SK-N-SH treated with all-trans-retinoic acid at 6 μM for 48 hours (cell line): ENCODE data around the gene TOMM20.

Experiments used
- ATAC-seq: fragments of 200-7000 bp; cut with Tn5 transposase; 3 replicates; pipeline ENCODE4 v1.9.1; 2020; ENCODE audit warnings: mild to moderate bottlenecking, moderate library complexity
- BACH2 ChIP-seq: fragments of 250-450 bp; sonication (Bioruptor Pico); IDR thresholded peaks from 2 replicates; pipeline ENCODE4 v1.9.0; 2021; ENCODE audit warnings: mild to moderate bottlenecking, borderline replicate concordance
- CSDC2 ChIP-seq: fragments of 250-450 bp; sonication (Bioruptor Pico); IDR thresholded peaks from 2 replicates; pipeline ENCODE4 v1.5.0; 2020; ENCODE audit warnings: mild to moderate bottlenecking, moderate library complexity
- ESRRG ChIP-seq: fragments of 250-450 bp; sonication (Bioruptor Pico); IDR thresholded peaks from 2 replicates; pipeline ENCODE4 v1.6.1; 2021; ENCODE audit warnings: mild to moderate bottlenecking
- GLIS3 ChIP-seq: fragments of 250-450 bp; sonication (Bioruptor Pico); IDR thresholded peaks from 2 replicates; pipeline ENCODE4 v1.5.0; 2020; ENCODE audit warnings: mild to moderate bottlenecking, moderate library complexity
- ISL1 ChIP-seq: fragments of 250-450 bp; sonication (Bioruptor Pico); IDR thresholded peaks from 2 replicates; pipeline ENCODE4 v2.1.2; 2022; ENCODE audit warnings: mild to moderate bottlenecking, moderate library complexity
- OSR1 ChIP-seq: fragments of 250-450 bp; sonication (Bioruptor Pico); IDR thresholded peaks from 2 replicates; pipeline ENCODE4 v1.8.0; 2022; ENCODE audit warnings: moderate library complexity, mild to moderate bottlenecking, inconsistent platforms
- POU6F1 ChIP-seq: fragments of 250-450 bp; sonication (Bioruptor Pico); IDR thresholded peaks from 2 replicates; pipeline ENCODE4 v1.8.0; 2021; ENCODE audit warnings: low read depth, mild to moderate bottlenecking, moderate library complexity, borderline replicate concordance
- PPARA ChIP-seq: fragments of 250-450 bp; sonication (Bioruptor Pico); IDR thresholded peaks from 2 replicates; pipeline ENCODE4 v1.5.0; 2020; ENCODE audit warnings: mild to moderate bottlenecking, borderline replicate concordance
- RARB ChIP-seq: fragments of 250-450 bp; sonication (Bioruptor Pico); IDR thresholded peaks from 2 replicates; pipeline ENCODE4 v1.8.0; 2021; ENCODE audit warnings: mild to moderate bottlenecking, moderate library complexity
- SNAI2 ChIP-seq: fragments of 250-450 bp; sonication (Bioruptor Pico); IDR thresholded peaks from 2 replicates; pipeline ENCODE4 v1.5.0; 2020; ENCODE audit warnings: mild to moderate bottlenecking, moderate library complexity
- TCF4 ChIP-seq: fragments of 250-450 bp; sonication (Bioruptor Pico); IDR thresholded peaks from 2 replicates; pipeline ENCODE4 v1.8.0; 2021; ENCODE audit warnings: mild to moderate bottlenecking, moderate library complexity, borderline replicate concordance
- TOX ChIP-seq: fragments of 250-450 bp; sonication (Bioruptor Pico); IDR thresholded peaks from 2 replicates; pipeline ENCODE4 v1.8.0; 2021; ENCODE audit warnings: mild to moderate bottlenecking, moderate library complexity, borderline replicate concordance
- ZC3H10 ChIP-seq: fragments of 250-450 bp; sonication (Bioruptor Pico); IDR thresholded peaks from 2 replicates; pipeline ENCODE4 v1.5.1; 2021; ENCODE audit warnings: mild to moderate bottlenecking, moderate library complexity
- ZFP3 ChIP-seq: fragments of 250-450 bp; sonication (Bioruptor Pico); IDR thresholded peaks from 2 replicates; pipeline ENCODE4 v1.5.0; 2020; ENCODE audit warnings: mild to moderate bottlenecking, moderate library complexity
- ZNF565 ChIP-seq: fragments of 450-650 bp; formaldehyde crosslinking; conservative IDR thresholded peaks from 2 replicates; pipeline ENCODE4 v1.5.0; 2020; ENCODE audit warnings: low read depth, mild to moderate bottlenecking, moderate library complexity
- ZNF70 ChIP-seq: fragments of 450-650 bp; formaldehyde crosslinking; IDR thresholded peaks from 2 replicates; pipeline ENCODE4 v1.5.0; 2020; ENCODE audit warnings: mild to moderate bottlenecking, moderate library complexity
- ZNF8 ChIP-seq: fragments of 450-650 bp; formaldehyde crosslinking; IDR thresholded peaks from 2 replicates; pipeline ENCODE4 v1.5.0; 2020; ENCODE audit warnings: mild to moderate bottlenecking, moderate library complexity
- TF ChIP-seq, protein P1 (sequence below): fragments of 250-450 bp; sonication (Bioruptor Pico); IDR thresholded peaks from 2 replicates; pipeline ENCODE4 v1.5.1; 2021; ENCODE audit warnings: mild to moderate bottlenecking, moderate library complexity
- TF ChIP-seq, protein P2 (sequence below): fragments of 250-450 bp; sonication (Bioruptor Pico); IDR thresholded peaks from 2 replicates; pipeline ENCODE4 v1.5.0; 2020; ENCODE audit warnings: mild to moderate bottlenecking, moderate library complexity
- TF ChIP-seq, protein P3 (sequence below): fragments of 250-450 bp; sonication (Bioruptor Pico); IDR thresholded peaks from 2 replicates; pipeline ENCODE4 v1.8.0; 2020; ENCODE audit warnings: mild to moderate bottlenecking, moderate library complexity, borderline replicate concordance

TOMM20 gene

DNA sequence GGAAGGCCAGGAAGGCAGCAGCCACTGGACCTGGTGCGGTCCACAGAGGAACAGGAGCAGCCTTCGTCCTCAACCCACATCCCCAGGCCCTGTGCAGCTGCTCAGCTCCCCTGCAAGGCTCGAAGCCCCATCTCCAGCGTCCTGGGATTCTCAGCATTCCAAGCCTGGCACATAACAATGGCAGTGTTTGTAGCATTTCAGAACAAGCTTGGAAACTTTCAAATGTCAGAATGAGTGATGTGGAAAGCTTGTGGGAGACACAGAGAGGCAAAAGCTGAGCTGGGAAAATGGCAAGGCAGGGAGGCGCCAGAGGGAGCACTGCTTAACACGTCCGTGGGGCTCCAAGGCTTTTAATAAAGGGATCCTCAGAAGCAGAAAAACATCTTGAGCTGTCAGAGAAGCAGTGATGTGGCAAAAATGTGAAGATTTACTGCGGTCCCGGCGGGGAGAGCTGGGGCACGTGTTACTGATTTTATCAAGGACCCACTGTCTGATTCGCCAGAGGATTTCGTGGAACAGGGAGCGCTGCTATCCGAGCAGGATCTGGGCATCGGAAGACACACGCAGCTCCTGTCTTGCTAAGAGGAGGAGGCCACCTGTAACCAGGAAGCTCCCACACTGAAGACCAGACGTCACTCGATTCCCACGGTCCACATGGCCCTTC lies 38.1 kb downstream of the TOMM20 start:
- ATAC-seq = peak; percentile 44
- TF ChIP-seq ISL1 (CRISPR knock-in tag) (no peak), ZNF8 (no peak), BACH2 (no peak), ESRRG (CRISPR knock-in tag) (no peak), ZC3H10 (CRISPR knock-in tag) (no peak), TOX (CRISPR knock-in tag) (no peak), GLIS3 (no peak), ZNF565 (CRISPR knock-in tag) (no peak)

GRCh38 chr1:235088907-235089306 lies 39.7 kb downstream of the TOMM20 start:
- ATAC-seq = no peak
- TF ChIP-seq, protein P1, sequence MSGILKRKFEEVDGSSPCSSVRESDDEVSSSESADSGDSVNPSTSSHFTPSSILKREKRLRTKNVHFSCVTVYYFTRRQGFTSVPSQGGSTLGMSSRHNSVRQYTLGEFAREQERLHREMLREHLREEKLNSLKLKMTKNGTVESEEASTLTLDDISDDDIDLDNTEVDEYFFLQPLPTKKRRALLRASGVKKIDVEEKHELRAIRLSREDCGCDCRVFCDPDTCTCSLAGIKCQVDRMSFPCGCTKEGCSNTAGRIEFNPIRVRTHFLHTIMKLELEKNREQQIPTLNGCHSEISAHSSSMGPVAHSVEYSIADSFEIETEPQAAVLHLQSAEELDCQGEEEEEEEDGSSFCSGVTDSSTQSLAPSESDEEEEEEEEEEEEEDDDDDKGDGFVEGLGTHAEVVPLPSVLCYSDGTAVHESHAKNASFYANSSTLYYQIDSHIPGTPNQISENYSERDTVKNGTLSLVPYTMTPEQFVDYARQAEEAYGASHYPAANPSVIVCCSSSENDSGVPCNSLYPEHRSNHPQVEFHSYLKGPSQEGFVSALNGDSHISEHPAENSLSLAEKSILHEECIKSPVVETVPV (CRISPR knock-in tag) = no peak
- no peak for TF ChIP-seq RARB
- TF ChIP-seq ZFP3 (CRISPR knock-in tag) = no peak
- TF ChIP-seq ZNF565 (CRISPR knock-in tag) = no peak
- TF ChIP-seq, protein P2, sequence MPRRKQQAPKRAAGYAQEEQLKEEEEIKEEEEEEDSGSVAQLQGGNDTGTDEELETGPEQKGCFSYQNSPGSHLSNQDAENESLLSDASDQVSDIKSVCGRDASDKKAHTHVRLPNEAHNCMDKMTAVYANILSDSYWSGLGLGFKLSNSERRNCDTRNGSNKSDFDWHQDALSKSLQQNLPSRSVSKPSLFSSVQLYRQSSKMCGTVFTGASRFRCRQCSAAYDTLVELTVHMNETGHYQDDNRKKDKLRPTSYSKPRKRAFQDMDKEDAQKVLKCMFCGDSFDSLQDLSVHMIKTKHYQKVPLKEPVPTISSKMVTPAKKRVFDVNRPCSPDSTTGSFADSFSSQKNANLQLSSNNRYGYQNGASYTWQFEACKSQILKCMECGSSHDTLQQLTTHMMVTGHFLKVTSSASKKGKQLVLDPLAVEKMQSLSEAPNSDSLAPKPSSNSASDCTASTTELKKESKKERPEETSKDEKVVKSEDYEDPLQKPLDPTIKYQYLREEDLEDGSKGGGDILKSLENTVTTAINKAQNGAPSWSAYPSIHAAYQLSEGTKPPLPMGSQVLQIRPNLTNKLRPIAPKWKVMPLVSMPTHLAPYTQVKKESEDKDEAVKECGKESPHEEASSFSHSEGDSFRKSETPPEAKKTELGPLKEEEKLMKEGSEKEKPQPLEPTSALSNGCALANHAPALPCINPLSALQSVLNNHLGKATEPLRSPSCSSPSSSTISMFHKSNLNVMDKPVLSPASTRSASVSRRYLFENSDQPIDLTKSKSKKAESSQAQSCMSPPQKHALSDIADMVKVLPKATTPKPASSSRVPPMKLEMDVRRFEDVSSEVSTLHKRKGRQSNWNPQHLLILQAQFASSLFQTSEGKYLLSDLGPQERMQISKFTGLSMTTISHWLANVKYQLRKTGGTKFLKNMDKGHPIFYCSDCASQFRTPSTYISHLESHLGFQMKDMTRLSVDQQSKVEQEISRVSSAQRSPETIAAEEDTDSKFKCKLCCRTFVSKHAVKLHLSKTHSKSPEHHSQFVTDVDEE (CRISPR knock-in tag) = no peak
- TF ChIP-seq, protein P3, sequence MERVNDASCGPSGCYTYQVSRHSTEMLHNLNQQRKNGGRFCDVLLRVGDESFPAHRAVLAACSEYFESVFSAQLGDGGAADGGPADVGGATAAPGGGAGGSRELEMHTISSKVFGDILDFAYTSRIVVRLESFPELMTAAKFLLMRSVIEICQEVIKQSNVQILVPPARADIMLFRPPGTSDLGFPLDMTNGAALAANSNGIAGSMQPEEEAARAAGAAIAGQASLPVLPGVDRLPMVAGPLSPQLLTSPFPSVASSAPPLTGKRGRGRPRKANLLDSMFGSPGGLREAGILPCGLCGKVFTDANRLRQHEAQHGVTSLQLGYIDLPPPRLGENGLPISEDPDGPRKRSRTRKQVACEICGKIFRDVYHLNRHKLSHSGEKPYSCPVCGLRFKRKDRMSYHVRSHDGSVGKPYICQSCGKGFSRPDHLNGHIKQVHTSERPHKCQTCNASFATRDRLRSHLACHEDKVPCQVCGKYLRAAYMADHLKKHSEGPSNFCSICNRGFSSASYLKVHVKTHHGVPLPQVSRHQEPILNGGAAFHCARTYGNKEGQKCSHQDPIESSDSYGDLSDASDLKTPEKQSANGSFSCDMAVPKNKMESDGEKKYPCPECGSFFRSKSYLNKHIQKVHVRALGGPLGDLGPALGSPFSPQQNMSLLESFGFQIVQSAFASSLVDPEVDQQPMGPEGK (CRISPR knock-in tag) = no peak
- TF ChIP-seq GLIS3 = no peak
- no peak for TF ChIP-seq CSDC2 (CRISPR knock-in tag)
- TF ChIP-seq TCF4 (CRISPR knock-in tag) = no peak
- no peak for TF ChIP-seq BACH2
- TF ChIP-seq ZNF8 = no peak
- TF ChIP-seq POU6F1 (CRISPR knock-in tag) = no peak
- no peak for TF ChIP-seq SNAI2 (CRISPR knock-in tag)
- no peak for TF ChIP-seq ZC3H10 (CRISPR knock-in tag)
- no peak for TF ChIP-seq ISL1 (CRISPR knock-in tag)
- TF ChIP-seq, all 23 proteins: peak for 0

DNA sequence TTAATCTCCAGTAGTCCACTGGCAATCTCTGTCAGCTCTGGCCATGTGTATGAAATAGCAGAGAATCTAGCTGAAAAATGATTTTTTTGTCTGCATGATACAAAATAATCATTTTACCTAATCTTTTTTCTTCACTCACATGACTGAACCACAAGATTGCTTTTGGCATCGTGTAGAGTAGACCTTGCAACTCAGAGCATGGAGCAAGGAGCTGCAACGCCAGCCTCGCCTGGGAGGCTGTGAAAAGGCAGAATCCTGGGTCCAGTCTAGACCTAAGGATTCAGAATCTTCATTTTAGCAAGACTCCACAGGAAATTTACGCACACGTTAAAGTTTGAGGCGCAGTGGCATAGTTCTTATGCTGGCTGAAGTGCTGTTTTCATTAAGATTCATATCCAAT lies 40.2 kb downstream of the TOMM20 start:
- TF ChIP-seq PPARA (CRISPR knock-in tag) (no peak), RARB (no peak), SNAI2 (CRISPR knock-in tag) (no peak), ZNF70 (no peak), TCF4 (CRISPR knock-in tag) (no peak), GLIS3 (no peak), ZNF8 (no peak), OSR1 (CRISPR knock-in tag) (no peak)
- TF ChIP-seq, protein P1 (CRISPR knock-in tag) = no peak
- TF ChIP-seq, protein P2 (CRISPR knock-in tag) = no peak
- no peak for ATAC-seq
